ENCODE data around the gene ABI2. TPM values are rescaled to one million over a fixed set of nuclear protein-coding genes. Genes with fewer than 3 reads are reported as not detected.
"Not testable (repeated sequence)": the region's sequence is repeated elsewhere in the genome, so short reads cannot be mapped to it uniquely, and the experiment has no call there.

The ABI2 gene
- total RNA-seq, 1 experiment from 2014 or later: 72.2 TPM

- no peaks in the 10 kb centered on the region for H3K27me3 ChIP-seq (ENCODE audit: control insufficient read depth, insufficient read depth, low read length)
- no peak overlapping the region for H3K4me3 ChIP-seq (ENCODE audit: low read depth in 2 of 2, low read length in 2 of 2)
- no peaks in the 10 kb centered on the region for H3K9me3 ChIP-seq (ENCODE audit: control insufficient read depth, insufficient read depth, low read depth, low read length)
- intact Hi-C loops (cut with micrococcal nuclease; ENCODE audit: unreplicated experiment) (no loop called here), in situ Hi-C loops (cut with HindIII; ENCODE audit: low pct_unique_long_range_greater_than_20kb, low sequenced_read_pairs) (no loop called here)
- H3K36me3 ChIP-seq (ENCODE audit: control insufficient read depth, insufficient read depth, low read length): peaks cover 9% of the 10 kb centered on the region; the same call in 1 of the 2 replicates
- BruUV-seq (replicated peaks): TSS peak; percentile 21
- H3K4me1 ChIP-seq (ENCODE audit: control insufficient read depth, insufficient read depth, low read length): no peaks in the 10 kb centered on the region
- ChIA-PET POLR2A (no interaction called here), CTCF (no interaction called here)
- no peak for TF ChIP-seq POLR2AphosphoS5 (IDR thresholded peaks at IDR 0.05; ENCODE audit: low read depth, low read length)
- no peak for TF ChIP-seq SIN3A (IDR thresholded peaks at IDR 0.05; ENCODE audit: borderline replicate concordance, insufficient read depth, low read depth, low read length)
- TF ChIP-seq, protein P1, sequence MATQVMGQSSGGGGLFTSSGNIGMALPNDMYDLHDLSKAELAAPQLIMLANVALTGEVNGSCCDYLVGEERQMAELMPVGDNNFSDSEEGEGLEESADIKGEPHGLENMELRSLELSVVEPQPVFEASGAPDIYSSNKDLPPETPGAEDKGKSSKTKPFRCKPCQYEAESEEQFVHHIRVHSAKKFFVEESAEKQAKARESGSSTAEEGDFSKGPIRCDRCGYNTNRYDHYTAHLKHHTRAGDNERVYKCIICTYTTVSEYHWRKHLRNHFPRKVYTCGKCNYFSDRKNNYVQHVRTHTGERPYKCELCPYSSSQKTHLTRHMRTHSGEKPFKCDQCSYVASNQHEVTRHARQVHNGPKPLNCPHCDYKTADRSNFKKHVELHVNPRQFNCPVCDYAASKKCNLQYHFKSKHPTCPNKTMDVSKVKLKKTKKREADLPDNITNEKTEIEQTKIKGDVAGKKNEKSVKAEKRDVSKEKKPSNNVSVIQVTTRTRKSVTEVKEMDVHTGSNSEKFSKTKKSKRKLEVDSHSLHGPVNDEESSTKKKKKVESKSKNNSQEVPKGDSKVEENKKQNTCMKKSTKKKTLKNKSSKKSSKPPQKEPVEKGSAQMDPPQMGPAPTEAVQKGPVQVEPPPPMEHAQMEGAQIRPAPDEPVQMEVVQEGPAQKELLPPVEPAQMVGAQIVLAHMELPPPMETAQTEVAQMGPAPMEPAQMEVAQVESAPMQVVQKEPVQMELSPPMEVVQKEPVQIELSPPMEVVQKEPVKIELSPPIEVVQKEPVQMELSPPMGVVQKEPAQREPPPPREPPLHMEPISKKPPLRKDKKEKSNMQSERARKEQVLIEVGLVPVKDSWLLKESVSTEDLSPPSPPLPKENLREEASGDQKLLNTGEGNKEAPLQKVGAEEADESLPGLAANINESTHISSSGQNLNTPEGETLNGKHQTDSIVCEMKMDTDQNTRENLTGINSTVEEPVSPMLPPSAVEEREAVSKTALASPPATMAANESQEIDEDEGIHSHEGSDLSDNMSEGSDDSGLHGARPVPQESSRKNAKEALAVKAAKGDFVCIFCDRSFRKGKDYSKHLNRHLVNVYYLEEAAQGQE (IDR thresholded peaks at IDR 0.05; ENCODE audit: insufficient read depth in 1 of 2, low read depth in 2 of 2, low read length in 1 of 2): no peak
- no peak for TF ChIP-seq CTCF (IDR thresholded peaks at IDR 0.05)
- no peak overlapping the region for H3K27ac ChIP-seq (ENCODE audit: low read length)
- DNase-seq (ENCODE audit: low read depth, low spot score) (no peak), ATAC-seq (no peak)
Observed at GRCh38 chr2:203418271-203418670, 90.1 kb downstream of the ABI2 start.

GRCh38 chr2:203427061-203427460, 98.9 kb downstream of the ABI2 start:
- ATAC-seq: no peak
- intact Hi-C loops (cut with micrococcal nuclease; ENCODE audit: unreplicated experiment): no loop called here
- H3K4me1 ChIP-seq (ENCODE audit: control insufficient read depth, insufficient read depth, low read length): no peaks in the 10 kb centered on the region
- no peak for DNase-seq (ENCODE audit: low read depth, low spot score)
- in situ Hi-C loops (cut with HindIII; ENCODE audit: low pct_unique_long_range_greater_than_20kb, low sequenced_read_pairs): no loop called here
- no peak for TF ChIP-seq TCF7L2 (IDR thresholded peaks at IDR 0.05; ENCODE audit: low read depth, low read length)
- TF ChIP-seq, protein P1 (IDR thresholded peaks at IDR 0.05; ENCODE audit: insufficient read depth in 1 of 2, low read depth in 2 of 2, low read length in 1 of 2): no peak
- no peak for TF ChIP-seq CTCF (IDR thresholded peaks at IDR 0.05)
- TF ChIP-seq POLR2AphosphoS5 (IDR thresholded peaks at IDR 0.05; ENCODE audit: low read depth, low read length): no peak
- TF ChIP-seq SIN3A (IDR thresholded peaks at IDR 0.05; ENCODE audit: borderline replicate concordance, insufficient read depth, low read depth, low read length): no peak
- H3K27ac ChIP-seq (ENCODE audit: low read length): no peak overlapping the region
- BruUV-seq (replicated peaks): no TSS peak
- peaks cover 5% of the 10 kb centered on the region; the same call in 1 of the 2 replicates for H3K36me3 ChIP-seq (ENCODE audit: control insufficient read depth, insufficient read depth, low read length)
- H3K9me3 ChIP-seq (ENCODE audit: control insufficient read depth, insufficient read depth, low read depth, low read length): no peaks in the 10 kb centered on the region
- CTCF ChIA-PET: no interaction called here
- no peaks in the 10 kb centered on the region for H3K27me3 ChIP-seq (ENCODE audit: control insufficient read depth, insufficient read depth, low read length)
- POLR2A ChIA-PET: no interaction called here
- no peak overlapping the region for H3K4me3 ChIP-seq (ENCODE audit: low read depth in 2 of 2, low read length in 2 of 2)

DNA sequence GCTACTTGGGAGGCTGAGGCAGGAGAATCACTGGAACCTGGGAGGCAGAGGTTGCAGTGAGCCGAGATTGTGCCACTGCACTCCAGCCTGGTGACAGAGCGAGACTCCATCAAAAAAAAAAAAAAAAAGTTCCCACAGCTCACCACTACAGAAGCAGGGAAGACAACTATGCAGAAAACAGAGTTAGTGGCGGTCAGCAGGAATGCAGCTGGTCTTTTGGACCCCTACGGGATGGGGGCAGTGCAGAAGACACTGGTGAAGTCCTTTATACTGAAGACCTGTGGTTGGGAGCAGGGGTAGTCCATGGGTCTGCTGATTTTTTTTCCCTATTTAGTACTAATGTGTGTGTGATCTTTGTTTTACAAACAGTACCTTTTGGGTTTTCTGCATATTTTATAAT, 101.4 kb downstream of the ABI2 start:
- ChIA-PET POLR2A (interaction anchor here (0.7 kb wide), 1 partner anchor 63 kb away, joined by 3 read pairs; no protein-coding TSS in a partner anchor), CTCF (interaction anchor here (1.2 kb wide), 1 partner anchor 24 kb away, joined by 3 read pairs; no protein-coding TSS in a partner anchor)
- H3K27me3 ChIP-seq (ENCODE audit: control insufficient read depth, insufficient read depth, low read length); H3K9me3 ChIP-seq (ENCODE audit: control insufficient read depth, insufficient read depth, low read depth, low read length); H3K4me3 ChIP-seq (ENCODE audit: low read depth in 2 of 2, low read length in 2 of 2); H3K27ac ChIP-seq (ENCODE audit: low read length); H3K36me3 ChIP-seq (ENCODE audit: control insufficient read depth, insufficient read depth, low read length); intact Hi-C loops (cut with micrococcal nuclease; ENCODE audit: unreplicated experiment); H3K4me1 ChIP-seq (ENCODE audit: control insufficient read depth, insufficient read depth, low read length); in situ Hi-C loops (cut with HindIII; ENCODE audit: low pct_unique_long_range_greater_than_20kb, low sequenced_read_pairs); ATAC-seq; DNase-seq (ENCODE audit: low read depth, low spot score); BruUV-seq (replicated peaks): not testable (repeated sequence)
